NCI-H2029 (cell line): ENCODE measurements around the gene ZNF536.
"Not testable (repeated sequence)": the region's sequence is repeated elsewhere in the genome, so short reads cannot be mapped to it uniquely, and the experiment has no call there.

ENCODE experiments used
- DNase-seq: peaks from one replicate; lab custom pipeline; 2025; lab: John Stamatoyannopoulos, UW

ZNF536 gene

GRCh38 chr19:30482956-30483355, 110.8 kb downstream of the ZNF536 start:
- no peak for DNase-seq

- not testable (repeated sequence) for DNase-seq
Measured at GRCh38 chr19:30486250-30486649, 114.1 kb downstream of the ZNF536 start.

GRCh38 chr19:30487178-30487577, 115.0 kb downstream of the ZNF536 start:
- no peak for DNase-seq

- DNase-seq, result no peak
Measured at GRCh38 chr19:30488191-30488590, 116.0 kb downstream of the ZNF536 start.

- no peak for DNase-seq
Measured at GRCh38 chr19:30490760-30491159, 118.6 kb downstream of the ZNF536 start.

- no peak for DNase-seq
Measured at GRCh38 chr19:30492586-30493270, 120.5 kb downstream of the ZNF536 start.

GRCh38 chr19:30497034-30497433, 124.8 kb downstream of the ZNF536 start:
- no peak for DNase-seq

GRCh38 chr19:30498085-30498484, 125.9 kb downstream of the ZNF536 start:
- DNase-seq, result not testable (repeated sequence)

GRCh38 chr19:30498707-30499106, 126.5 kb downstream of the ZNF536 start:
- no peak for DNase-seq

GRCh38 chr19:30504272-30504671, 132.1 kb downstream of the ZNF536 start:
- no peak for DNase-seq

GRCh38 chr19:30512176-30513081, 140.2 kb downstream of the ZNF536 start:
- no peak for DNase-seq

GRCh38 chr19:30513082-30513411, 140.9 kb downstream of the ZNF536 start:
- no peak for DNase-seq

- no peak for DNase-seq
Measured at GRCh38 chr19:30516111-30516510, 143.9 kb downstream of the ZNF536 start.

- no peak for DNase-seq
Measured at GRCh38 chr19:30516531-30516930, 144.3 kb downstream of the ZNF536 start.

GRCh38 chr19:30518965-30519606, 146.9 kb downstream of the ZNF536 start:
- DNase-seq, result no peak

GRCh38 chr19:30519607-30520205, 147.5 kb downstream of the ZNF536 start:
- DNase-seq, result no peak

GRCh38 chr19:30520735-30521479, 148.7 kb downstream of the ZNF536 start:
- no peak for DNase-seq

- DNase-seq, result no peak
Measured at GRCh38 chr19:30521937-30522336, 149.8 kb downstream of the ZNF536 start.

GRCh38 chr19:30522341-30522740, 150.2 kb downstream of the ZNF536 start:
- no peak for DNase-seq

- DNase-seq, result no peak
Measured at GRCh38 chr19:30523791-30524190, 151.6 kb downstream of the ZNF536 start.

GRCh38 chr19:30525383-30525782, 153.2 kb downstream of the ZNF536 start:
- DNase-seq, result no peak

GRCh38 chr19:30528919-30529318, 156.7 kb downstream of the ZNF536 start:
- no peak for DNase-seq
